ENCODE data around the gene NCAM1. TPM values are rescaled to one million over a fixed set of nuclear protein-coding genes. Genes with fewer than 3 reads are reported as not detected.

The NCAM1 gene
- total RNA-seq, 1 donor from 2014 or later = 3.1 TPM

DNA sequence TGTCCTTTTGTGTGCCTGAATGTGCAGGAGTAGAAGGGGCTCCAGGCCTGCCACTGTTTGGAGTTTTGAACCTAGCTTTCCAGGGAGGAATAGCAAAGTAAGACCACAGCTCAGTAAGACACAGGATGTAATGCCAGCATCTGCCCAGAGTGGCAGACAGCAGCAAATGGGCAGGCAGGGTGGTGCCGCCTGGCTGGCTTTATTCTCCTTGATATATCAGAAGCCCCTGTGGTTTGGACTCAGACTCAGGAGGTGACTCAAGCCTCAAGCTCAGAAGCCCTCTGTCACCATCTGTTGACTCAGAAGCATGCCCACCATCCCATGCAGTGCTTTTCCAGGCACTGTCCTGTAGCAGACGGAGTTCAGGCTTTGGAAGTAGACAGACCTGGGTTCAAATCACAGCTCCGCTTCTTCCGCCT, 280.4 kb downstream of the NCAM1 start:
- DNase-seq (ENCODE audit: low read depth) = no peak
- TF ChIP-seq, protein P1, sequence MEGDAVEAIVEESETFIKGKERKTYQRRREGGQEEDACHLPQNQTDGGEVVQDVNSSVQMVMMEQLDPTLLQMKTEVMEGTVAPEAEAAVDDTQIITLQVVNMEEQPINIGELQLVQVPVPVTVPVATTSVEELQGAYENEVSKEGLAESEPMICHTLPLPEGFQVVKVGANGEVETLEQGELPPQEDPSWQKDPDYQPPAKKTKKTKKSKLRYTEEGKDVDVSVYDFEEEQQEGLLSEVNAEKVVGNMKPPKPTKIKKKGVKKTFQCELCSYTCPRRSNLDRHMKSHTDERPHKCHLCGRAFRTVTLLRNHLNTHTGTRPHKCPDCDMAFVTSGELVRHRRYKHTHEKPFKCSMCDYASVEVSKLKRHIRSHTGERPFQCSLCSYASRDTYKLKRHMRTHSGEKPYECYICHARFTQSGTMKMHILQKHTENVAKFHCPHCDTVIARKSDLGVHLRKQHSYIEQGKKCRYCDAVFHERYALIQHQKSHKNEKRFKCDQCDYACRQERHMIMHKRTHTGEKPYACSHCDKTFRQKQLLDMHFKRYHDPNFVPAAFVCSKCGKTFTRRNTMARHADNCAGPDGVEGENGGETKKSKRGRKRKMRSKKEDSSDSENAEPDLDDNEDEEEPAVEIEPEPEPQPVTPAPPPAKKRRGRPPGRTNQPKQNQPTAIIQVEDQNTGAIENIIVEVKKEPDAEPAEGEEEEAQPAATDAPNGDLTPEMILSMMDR (conservative IDR thresholded peaks at IDR 0.05; ENCODE audit: low read depth, low read length) = no peak
- H3K4me3 ChIP-seq (ENCODE audit: low read depth, low read length) = no peak overlapping the region

DNA sequence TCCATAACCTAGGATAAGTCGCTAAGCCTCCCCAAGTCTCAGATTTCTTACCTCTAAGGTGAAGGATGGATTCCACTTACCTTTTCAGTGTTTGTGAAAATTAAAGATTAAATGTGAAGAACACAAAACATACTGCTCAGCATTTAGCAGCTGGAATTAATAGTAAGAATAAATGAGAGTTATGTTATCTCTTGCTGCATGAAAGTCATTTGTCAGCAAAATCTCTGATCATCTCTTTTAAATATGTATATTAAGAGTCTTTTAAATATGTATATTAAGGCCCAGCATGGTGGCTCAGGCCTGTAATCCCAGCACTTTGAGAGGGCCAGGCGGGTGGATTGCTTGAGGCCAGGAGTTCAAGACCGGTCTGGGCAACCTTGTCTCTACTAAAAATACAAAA, 280.8 kb downstream of the NCAM1 start:
- TF ChIP-seq, protein P1 (conservative IDR thresholded peaks at IDR 0.05; ENCODE audit: low read depth, low read length) = no peak
- no peak for DNase-seq (ENCODE audit: low read depth)

DNA sequence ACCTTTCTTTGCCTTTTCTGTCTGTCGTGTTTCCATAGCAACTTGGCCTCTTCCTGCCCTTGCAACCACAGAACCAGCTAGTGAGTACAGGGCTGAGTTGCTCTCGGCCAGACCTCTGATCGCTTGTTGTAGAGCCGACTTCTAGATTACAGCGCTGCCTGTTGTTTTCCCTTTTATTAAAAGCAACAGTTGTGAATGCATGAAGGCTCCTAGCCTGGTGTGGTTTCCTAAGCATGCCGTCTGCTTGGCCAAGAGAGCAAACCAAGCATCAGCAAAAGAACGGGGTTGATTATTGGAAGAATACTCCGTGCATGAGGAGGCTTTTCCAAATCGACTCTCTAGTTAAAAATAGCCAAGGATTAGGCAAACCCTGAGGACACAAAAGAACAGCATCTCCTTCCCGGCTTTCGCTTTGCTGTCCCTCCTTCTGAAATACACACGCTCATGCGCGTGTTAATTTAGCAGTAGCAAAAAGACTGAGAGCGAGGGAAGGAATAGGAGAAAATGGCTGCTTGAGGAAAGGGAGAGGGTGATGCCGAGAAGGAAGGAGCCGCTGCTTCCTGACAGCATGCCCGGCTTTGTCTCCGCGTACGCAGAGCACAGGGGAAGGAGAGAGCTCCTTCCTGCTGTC, 281.7 kb downstream of the NCAM1 start:
- H3K4me3 ChIP-seq (ENCODE audit: low read depth, low read length) = no peak overlapping the region
- TF ChIP-seq, protein P1 (conservative IDR thresholded peaks at IDR 0.05; ENCODE audit: low read depth, low read length) = no peak
- no peak for DNase-seq (ENCODE audit: low read depth)

More for the DNA sequence above, 280.8 kb downstream of the NCAM1 start:
- H3K4me3 ChIP-seq (ENCODE audit: low read depth, low read length) = no peak overlapping the region

DNA sequence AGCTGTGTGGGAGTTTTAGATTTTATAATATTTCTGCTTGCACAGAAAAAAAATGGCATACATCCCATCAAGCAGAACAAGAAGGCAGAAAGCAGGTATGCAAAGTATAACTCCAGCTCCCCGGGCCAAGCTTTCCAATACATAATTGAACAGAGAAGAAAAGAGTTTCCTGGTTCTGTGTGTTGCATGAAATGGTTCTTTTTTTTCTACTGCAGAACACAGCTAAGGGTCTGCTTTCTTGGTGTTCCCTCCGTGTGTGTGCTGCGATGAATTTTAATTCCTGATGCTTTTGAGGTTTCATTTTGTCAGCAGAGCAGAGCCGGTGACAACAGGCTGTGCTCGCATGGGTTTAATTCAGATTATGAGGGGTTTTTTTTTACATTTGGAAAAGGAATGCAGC, 282.5 kb downstream of the NCAM1 start:
- no peak for DNase-seq (ENCODE audit: low read depth)

DNA sequence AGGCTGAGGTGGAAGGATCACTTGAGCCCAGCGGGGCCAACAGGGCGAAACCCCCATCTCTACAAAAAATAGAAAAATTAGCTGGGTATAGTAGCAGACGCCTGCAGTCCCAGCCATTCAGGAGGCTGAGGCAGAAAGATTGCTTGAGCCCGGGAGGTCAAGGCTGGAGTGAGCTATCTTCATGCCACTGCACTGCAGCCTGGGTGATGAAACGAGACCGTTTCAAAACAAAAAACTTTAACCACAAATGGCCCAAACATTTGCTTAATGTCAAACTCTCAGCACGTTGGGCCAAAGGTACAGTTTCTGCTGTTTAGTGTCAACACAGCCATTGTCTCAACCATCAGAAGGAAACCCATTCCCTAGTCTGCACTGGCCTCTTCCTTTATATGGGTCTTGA, 284.0 kb downstream of the NCAM1 start:
- no peak for DNase-seq (ENCODE audit: low read depth)
- H3K4me3 ChIP-seq (ENCODE audit: low read depth, low read length) = no peak overlapping the region
- TF ChIP-seq, protein P1 (conservative IDR thresholded peaks at IDR 0.05; ENCODE audit: low read depth, low read length) = no peak

More for the DNA sequence above, 282.5 kb downstream of the NCAM1 start:
- no peak overlapping the region for H3K4me3 ChIP-seq (ENCODE audit: low read depth, low read length)
- TF ChIP-seq, protein P1 (conservative IDR thresholded peaks at IDR 0.05; ENCODE audit: low read depth, low read length) = no peak

DNA sequence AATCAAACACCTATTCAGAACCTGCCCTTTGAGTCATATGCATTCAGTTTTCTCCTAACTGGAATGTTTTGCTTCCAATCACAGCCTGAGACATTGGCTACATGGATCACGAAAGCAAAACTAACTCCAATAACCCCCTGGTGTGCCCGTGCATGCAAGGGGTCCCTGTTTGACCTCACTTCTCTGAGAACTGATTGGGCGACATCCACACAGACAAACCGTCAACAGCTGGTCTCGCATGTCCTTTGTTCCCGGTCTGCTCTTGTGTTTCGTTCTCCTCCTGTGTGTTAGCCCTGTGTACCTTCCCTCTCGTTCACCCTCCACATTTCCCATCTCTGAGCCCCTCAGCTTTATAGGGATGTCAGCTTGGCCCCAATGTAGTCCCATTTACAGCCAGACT, 286.0 kb downstream of the NCAM1 start:
- TF ChIP-seq, protein P1 (conservative IDR thresholded peaks at IDR 0.05; ENCODE audit: low read depth, low read length) = no peak
- H3K4me3 ChIP-seq (ENCODE audit: low read depth, low read length) = no peak overlapping the region
- DNase-seq (ENCODE audit: low read depth) = no peak

DNA sequence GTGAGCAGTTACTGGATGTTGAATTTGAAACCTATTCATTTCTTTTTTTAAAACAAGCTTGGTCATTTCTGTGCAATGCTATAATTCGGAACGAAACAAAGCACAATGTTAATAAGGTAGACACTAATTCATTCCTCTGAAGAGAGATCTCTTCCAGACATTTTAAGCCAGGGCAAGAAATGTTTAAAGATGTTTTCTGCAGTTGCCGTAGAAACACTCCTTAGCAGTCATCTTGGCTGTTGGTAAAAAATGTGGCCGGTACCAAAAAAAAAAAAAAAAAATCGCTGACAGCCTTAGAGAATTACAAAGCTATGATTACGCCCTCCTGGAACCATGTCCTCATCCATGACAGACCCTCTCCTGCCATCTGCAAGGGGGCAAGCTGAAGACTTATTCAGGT, 286.7 kb downstream of the NCAM1 start:
- DNase-seq (ENCODE audit: low read depth) = no peak
- no peak overlapping the region for H3K4me3 ChIP-seq (ENCODE audit: low read depth, low read length)
- TF ChIP-seq, protein P1 (conservative IDR thresholded peaks at IDR 0.05; ENCODE audit: low read depth, low read length) = no peak
